Body of pancreas (tissue), 4 donors: ENCODE measurements around the gene NFYB.

Experiments
- CTCF ChIP-seq, 7 experiments: fragments of 450-650 bp in 4 of 7; fragments of 200-600 bp in 3 of 7; sonication (generic) in 3 of 7; IDR thresholded peaks; one replicate each; pipeline ENCODE4 v1.5.1; 2016 to 2019; ENCODE audit warnings: antibody characterized with exemption in 7 of 7
- POLR2A ChIP-seq, 3 donors: fragments of 450-650 bp; IDR thresholded peaks; one replicate each; pipeline ENCODE4 v1.6.1; 2016; ENCODE audit warnings: antibody characterized with exemption in 3 of 3, mild to moderate bottlenecking in 2 of 3

- TF ChIP-seq CTCF (IDR thresholded peaks at IDR 0.05) (no peak), POLR2A (IDR thresholded peaks at IDR 0.05) (no peak)
Measured at GRCh38 chr12:104094284-104094683, 43.7 kb downstream of the NFYB start.
